HEK293 (cell line): Measurements from ENCODE around the gene SMYD2.

Experiments used
- CTCF ChIA-PET: fragments of 350-600 bp; formaldehyde crosslinking; extraction: SDS; loops from one replicate; lab custom pipeline; 2021; ENCODE audit warnings: antibody characterized with exemption; lab: Yijun Ruan, JAX
- POLR2A ChIA-PET: fragments of 300-600 bp; formaldehyde crosslinking; extraction: SDS; loops from one replicate; lab custom pipeline; 2020; ENCODE audit warnings: antibody characterized with exemption, inconsistent platforms; lab: Yijun Ruan, JAX
- H3K27ac ChIP-seq: fragments of 200-500 bp; sonication (Bioruptor generic); 2 replicates; pipeline ENCODE4 v1.5.1; 2014; ENCODE audit warnings: low read depth, low read length, control low read depth, inconsistent platforms; ENCODE audit errors: extremely low read depth
- H3K36me3 ChIP-seq, 2 experiments: fragments of 200-500 bp in 1 of 2; sonication (Bioruptor generic) in 1 of 2; 1 replicate in 1 of 2; 2 replicates in 1 of 2; pipeline ENCODE4 v1.5.1; 2014 to 2017; ENCODE audit warnings: inconsistent platforms in 2 of 2, low read length in 2 of 2; ENCODE audit not compliant: control insufficient read depth in 2 of 2, insufficient read depth in 1 of 2
- H3K4me1 ChIP-seq: fragments of 200-500 bp; sonication (Bioruptor generic); 2 replicates; pipeline ENCODE4 v1.5.1; 2014; ENCODE audit warnings: mild to moderate bottlenecking, low read length, inconsistent platforms; ENCODE audit not compliant: control insufficient read depth, insufficient read depth
- H3K4me3 ChIP-seq: 2 replicates; pipeline ENCODE4 v1.5.1; 2011; ENCODE audit warnings: low read depth, mild to moderate bottlenecking, control low read depth, low read length, moderate library complexity
- H3K9me3 ChIP-seq: fragments of 200-500 bp; sonication (Bioruptor generic); 2 replicates; pipeline ENCODE4 v1.5.1; 2014; ENCODE audit warnings: low read depth, low read length, inconsistent platforms; ENCODE audit not compliant: control insufficient read depth, insufficient read depth
- KLF16 ChIP-seq: fragments of 450-650 bp; formaldehyde crosslinking; IDR thresholded peaks from 2 replicates; pipeline ENCODE4 v1.5.1; 2017; ENCODE audit warnings: missing biosample characterization, missing genetic modification characterization
- KLF7 ChIP-seq: fragments of 450-650 bp; formaldehyde crosslinking; IDR thresholded peaks from 2 replicates; pipeline ENCODE4 v1.5.1; 2016; ENCODE audit warnings: missing biosample characterization, missing genetic modification characterization, borderline replicate concordance
- PRDM1 ChIP-seq: fragments of 450-650 bp; formaldehyde crosslinking; IDR thresholded peaks from 2 replicates; pipeline ENCODE4; 2016; ENCODE audit warnings: missing biosample characterization, missing genetic modification characterization
- SCRT2 ChIP-seq: fragments of 450-650 bp; formaldehyde crosslinking; IDR thresholded peaks from 2 replicates; pipeline ENCODE4 v1.5.1; 2016; ENCODE audit warnings: missing biosample characterization, missing genetic modification characterization
- SP7 ChIP-seq: fragments of 450-650 bp; formaldehyde crosslinking; IDR thresholded peaks from 2 replicates; pipeline ENCODE4 v1.5.1; 2016; ENCODE audit warnings: missing biosample characterization, missing genetic modification characterization
- ZBTB8A ChIP-seq: fragments of 450-650 bp; formaldehyde crosslinking; IDR thresholded peaks from 2 replicates; pipeline ENCODE4 v1.5.1; 2016; ENCODE audit warnings: missing biosample characterization, missing genetic modification characterization
- ZFP37 ChIP-seq: fragments of 450-650 bp; formaldehyde crosslinking; IDR thresholded peaks from 2 replicates; pipeline ENCODE4 v1.5.1; 2016; ENCODE audit warnings: missing biosample characterization, missing genetic modification characterization
- ZNF114 ChIP-seq: fragments of 450-650 bp; formaldehyde crosslinking; IDR thresholded peaks from 2 replicates; pipeline ENCODE4 v1.5.0; 2017; ENCODE audit warnings: missing biosample characterization, missing genetic modification characterization
- ZNF18 ChIP-seq: fragments of 450-650 bp; formaldehyde crosslinking; IDR thresholded peaks from 2 replicates; pipeline ENCODE4 v1.5.1; 2016; ENCODE audit warnings: missing biosample characterization, missing genetic modification characterization
- ZNF202 ChIP-seq: fragments of 450-650 bp; formaldehyde crosslinking; IDR thresholded peaks from 2 replicates; pipeline ENCODE4 v1.5.1; 2016; ENCODE audit warnings: missing biosample characterization, missing genetic modification characterization, borderline replicate concordance
- ZNF24 ChIP-seq: fragments of 450-650 bp; formaldehyde crosslinking; IDR thresholded peaks from 2 replicates; pipeline ENCODE4 v1.5.1; 2016; ENCODE audit warnings: missing biosample characterization, missing genetic modification characterization
- ZNF426 ChIP-seq: fragments of 450-650 bp; formaldehyde crosslinking; IDR thresholded peaks from 2 replicates; pipeline ENCODE4 v1.5.1; 2017; ENCODE audit warnings: missing biosample characterization, missing genetic modification characterization, mild to moderate bottlenecking, inconsistent platforms, moderate library complexity
- ZNF654 ChIP-seq: fragments of 450-650 bp; formaldehyde crosslinking; IDR thresholded peaks from 2 replicates; pipeline ENCODE4 v1.5.1; 2016; ENCODE audit warnings: low read depth, missing biosample characterization, missing genetic modification characterization
- ZNF658 ChIP-seq: fragments of 450-650 bp; formaldehyde crosslinking; IDR thresholded peaks from 2 replicates; pipeline ENCODE4; 2016; ENCODE audit warnings: missing biosample characterization, missing genetic modification characterization
- ZNF768 ChIP-seq: fragments of 450-650 bp; formaldehyde crosslinking; IDR thresholded peaks from 2 replicates; pipeline ENCODE4 v1.5.1; 2018; ENCODE audit warnings: missing biosample characterization, mild to moderate bottlenecking, missing genetic modification characterization
- TF ChIP-seq, protein P1 (sequence below): fragments of 450-650 bp; formaldehyde crosslinking; IDR thresholded peaks from 2 replicates; pipeline ENCODE4 v1.5.1; 2016; ENCODE audit warnings: missing biosample characterization, missing genetic modification characterization
- TF ChIP-seq, protein P2 (sequence below): fragments of 450-650 bp; formaldehyde crosslinking; conservative IDR thresholded peaks from 2 replicates; pipeline ENCODE4 v1.5.1; 2016; ENCODE audit warnings: low read depth, missing biosample characterization, missing genetic modification characterization
- TF ChIP-seq, protein P3 (sequence below): fragments of 450-650 bp; formaldehyde crosslinking; IDR thresholded peaks from 2 replicates; pipeline ENCODE4 v1.5.1; 2016; ENCODE audit warnings: missing biosample characterization, missing genetic modification characterization
- TF ChIP-seq, protein P4 (sequence below): fragments of 450-650 bp; formaldehyde crosslinking; IDR thresholded peaks from 2 replicates; pipeline ENCODE4 v1.5.1; 2016; ENCODE audit warnings: missing biosample characterization, missing genetic modification characterization

The SMYD2 gene

DNA sequence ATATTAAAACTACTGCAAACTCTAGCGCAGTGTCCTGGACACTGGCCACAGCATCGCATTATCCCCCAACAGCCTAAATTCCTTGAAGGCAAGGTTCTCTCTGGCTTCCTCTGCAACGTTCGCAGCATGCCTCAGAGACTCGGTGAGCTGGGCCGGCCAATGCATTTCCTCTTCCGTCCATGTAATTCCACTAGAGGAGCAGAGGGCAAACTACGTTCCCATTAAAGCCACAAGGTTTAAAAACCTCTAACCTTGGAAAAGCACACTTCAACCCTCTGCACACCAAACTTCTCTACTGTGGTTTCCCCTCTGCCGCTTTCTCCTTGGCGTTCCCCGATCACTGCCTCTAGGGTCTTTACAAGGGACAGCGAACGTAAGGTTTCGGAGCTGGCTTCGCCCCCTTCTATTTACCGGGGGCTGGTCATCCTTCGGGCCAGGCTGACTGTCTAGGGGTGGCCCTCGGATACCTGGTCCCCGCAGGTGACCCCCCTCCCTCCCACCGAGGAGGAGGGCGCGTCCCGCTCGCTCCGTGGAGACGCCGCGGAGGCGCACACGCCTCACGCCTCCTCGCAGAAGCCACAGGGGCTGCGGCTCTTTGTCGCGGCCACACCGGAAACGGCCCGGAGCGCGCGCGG is 456 bp upstream of the SMYD2 start (continued):
- TF ChIP-seq KLF16 (0 out of 2 replicates have a peak, but pooled peaks have one; percentile 15), ZFP37 (tag by site-specific recombination) (no peak), SP7 (tag by site-specific recombination) (peak; percentile 22)
- TF ChIP-seq, protein P1, sequence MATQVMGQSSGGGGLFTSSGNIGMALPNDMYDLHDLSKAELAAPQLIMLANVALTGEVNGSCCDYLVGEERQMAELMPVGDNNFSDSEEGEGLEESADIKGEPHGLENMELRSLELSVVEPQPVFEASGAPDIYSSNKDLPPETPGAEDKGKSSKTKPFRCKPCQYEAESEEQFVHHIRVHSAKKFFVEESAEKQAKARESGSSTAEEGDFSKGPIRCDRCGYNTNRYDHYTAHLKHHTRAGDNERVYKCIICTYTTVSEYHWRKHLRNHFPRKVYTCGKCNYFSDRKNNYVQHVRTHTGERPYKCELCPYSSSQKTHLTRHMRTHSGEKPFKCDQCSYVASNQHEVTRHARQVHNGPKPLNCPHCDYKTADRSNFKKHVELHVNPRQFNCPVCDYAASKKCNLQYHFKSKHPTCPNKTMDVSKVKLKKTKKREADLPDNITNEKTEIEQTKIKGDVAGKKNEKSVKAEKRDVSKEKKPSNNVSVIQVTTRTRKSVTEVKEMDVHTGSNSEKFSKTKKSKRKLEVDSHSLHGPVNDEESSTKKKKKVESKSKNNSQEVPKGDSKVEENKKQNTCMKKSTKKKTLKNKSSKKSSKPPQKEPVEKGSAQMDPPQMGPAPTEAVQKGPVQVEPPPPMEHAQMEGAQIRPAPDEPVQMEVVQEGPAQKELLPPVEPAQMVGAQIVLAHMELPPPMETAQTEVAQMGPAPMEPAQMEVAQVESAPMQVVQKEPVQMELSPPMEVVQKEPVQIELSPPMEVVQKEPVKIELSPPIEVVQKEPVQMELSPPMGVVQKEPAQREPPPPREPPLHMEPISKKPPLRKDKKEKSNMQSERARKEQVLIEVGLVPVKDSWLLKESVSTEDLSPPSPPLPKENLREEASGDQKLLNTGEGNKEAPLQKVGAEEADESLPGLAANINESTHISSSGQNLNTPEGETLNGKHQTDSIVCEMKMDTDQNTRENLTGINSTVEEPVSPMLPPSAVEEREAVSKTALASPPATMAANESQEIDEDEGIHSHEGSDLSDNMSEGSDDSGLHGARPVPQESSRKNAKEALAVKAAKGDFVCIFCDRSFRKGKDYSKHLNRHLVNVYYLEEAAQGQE (tag by site-specific recombination) = no peak; the same call in 1 of the 2 replicates
- TF ChIP-seq, protein P2, sequence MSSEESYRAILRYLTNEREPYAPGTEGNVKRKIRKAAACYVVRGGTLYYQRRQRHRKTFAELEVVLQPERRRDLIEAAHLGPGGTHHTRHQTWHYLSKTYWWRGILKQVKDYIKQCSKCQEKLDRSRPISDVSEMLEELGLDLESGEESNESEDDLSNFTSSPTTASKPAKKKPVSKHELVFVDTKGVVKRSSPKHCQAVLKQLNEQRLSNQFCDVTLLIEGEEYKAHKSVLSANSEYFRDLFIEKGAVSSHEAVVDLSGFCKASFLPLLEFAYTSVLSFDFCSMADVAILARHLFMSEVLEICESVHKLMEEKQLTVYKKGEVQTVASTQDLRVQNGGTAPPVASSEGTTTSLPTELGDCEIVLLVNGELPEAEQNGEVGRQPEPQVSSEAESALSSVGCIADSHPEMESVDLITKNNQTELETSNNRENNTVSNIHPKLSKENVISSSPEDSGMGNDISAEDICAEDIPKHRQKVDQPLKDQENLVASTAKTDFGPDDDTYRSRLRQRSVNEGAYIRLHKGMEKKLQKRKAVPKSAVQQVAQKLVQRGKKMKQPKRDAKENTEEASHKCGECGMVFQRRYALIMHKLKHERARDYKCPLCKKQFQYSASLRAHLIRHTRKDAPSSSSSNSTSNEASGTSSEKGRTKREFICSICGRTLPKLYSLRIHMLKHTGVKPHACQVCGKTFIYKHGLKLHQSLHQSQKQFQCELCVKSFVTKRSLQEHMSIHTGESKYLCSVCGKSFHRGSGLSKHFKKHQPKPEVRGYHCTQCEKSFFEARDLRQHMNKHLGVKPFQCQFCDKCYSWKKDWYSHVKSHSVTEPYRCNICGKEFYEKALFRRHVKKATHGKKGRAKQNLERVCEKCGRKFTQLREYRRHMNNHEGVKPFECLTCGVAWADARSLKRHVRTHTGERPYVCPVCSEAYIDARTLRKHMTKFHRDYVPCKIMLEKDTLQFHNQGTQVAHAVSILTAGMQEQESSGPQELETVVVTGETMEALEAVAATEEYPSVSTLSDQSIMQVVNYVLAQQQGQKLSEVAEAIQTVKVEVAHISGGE (tag by site-specific recombination) = peak; percentile 45; the same call in 1 of the 2 replicates

DNA sequence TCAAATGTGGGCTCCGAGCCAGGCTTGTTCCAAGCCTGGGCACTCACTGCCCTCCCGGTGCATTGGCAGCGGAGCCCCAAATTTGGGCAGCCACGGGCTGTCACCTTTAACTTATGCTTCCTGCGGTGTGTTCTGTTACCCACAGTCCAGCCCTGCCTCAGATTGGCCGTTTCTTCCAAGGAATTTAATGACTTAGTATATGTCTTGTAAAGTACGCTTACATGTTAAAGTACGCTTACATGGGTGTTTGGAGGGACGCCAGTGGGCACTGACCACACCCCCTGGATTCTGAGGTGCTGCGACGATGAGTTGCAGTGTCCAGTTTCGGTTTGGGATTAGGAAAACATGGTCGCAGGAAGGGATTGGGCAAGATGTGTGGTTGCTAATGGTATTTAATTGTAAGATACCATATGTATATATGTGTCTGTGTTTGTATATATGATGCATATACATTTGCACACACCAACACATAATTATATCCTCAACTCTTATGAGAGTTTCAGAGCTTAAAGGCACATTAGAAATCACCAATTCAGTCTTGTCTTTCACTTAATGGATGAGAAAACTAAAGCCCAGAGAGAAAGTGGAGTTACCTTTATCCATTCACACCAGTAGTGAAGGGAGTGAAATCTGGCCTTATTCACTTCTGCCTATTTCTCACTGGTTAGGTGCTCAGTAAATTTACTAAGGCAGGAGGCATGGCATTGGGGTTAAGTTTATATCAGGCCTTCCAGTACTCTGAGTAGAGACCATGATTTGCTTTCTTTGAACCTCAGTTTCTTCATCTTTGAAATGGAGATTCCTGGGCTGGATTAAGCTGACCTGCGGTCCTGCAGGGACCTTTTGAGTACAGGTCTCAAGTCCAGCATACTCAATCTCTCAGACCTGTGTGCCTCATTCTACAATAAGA is 1.0 kb downstream of the SMYD2 start:
- peak overlapping the region; percentile 67; the same call in 1 of the 2 replicates for H3K27ac ChIP-seq
- POLR2A ChIA-PET = no interaction called here
- no peaks in the 10 kb centered on the region for H3K9me3 ChIP-seq
- H3K4me1 ChIP-seq = peaks cover 12% of the 10 kb centered on the region
- H3K36me3 ChIP-seq = no peaks in the 10 kb centered on the region; a peak in 1 of 3 replicates
- peak overlapping the region; percentile 77 for H3K4me3 ChIP-seq
- CTCF ChIA-PET = interaction anchor here (0.6 to 1.6 kb wide), 2 partner anchors 20 to 292 kb away, joined by 5 read pairs; no protein-coding TSS in a partner anchor
- TF ChIP-seq, protein P3, sequence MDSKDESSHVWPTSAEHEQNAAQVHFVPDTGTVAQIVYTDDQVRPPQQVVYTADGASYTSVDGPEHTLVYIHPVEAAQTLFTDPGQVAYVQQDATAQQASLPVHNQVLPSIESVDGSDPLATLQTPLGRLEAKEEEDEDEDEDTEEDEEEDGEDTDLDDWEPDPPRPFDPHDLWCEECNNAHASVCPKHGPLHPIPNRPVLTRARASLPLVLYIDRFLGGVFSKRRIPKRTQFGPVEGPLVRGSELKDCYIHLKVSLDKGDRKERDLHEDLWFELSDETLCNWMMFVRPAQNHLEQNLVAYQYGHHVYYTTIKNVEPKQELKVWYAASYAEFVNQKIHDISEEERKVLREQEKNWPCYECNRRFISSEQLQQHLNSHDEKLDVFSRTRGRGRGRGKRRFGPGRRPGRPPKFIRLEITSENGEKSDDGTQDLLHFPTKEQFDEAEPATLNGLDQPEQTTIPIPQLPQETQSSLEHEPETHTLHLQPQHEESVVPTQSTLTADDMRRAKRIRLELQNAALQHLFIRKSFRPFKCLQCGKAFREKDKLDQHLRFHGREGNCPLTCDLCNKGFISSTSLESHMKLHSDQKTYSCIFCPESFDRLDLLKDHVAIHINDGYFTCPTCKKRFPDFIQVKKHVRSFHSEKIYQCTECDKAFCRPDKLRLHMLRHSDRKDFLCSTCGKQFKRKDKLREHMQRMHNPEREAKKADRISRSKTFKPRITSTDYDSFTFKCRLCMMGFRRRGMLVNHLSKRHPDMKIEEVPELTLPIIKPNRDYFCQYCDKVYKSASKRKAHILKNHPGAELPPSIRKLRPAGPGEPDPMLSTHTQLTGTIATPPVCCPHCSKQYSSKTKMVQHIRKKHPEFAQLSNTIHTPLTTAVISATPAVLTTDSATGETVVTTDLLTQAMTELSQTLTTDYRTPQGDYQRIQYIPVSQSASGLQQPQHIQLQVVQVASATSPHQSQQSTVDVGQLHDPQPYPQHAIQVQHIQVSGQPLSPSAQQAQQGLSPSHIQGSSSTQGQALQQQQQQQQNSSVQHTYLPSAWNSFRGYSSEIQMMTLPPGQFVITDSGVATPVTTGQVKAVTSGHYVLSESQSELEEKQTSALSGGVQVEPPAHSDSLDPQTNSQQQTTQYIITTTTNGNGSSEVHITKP = peak; percentile 70
- TF ChIP-seq, protein P4, sequence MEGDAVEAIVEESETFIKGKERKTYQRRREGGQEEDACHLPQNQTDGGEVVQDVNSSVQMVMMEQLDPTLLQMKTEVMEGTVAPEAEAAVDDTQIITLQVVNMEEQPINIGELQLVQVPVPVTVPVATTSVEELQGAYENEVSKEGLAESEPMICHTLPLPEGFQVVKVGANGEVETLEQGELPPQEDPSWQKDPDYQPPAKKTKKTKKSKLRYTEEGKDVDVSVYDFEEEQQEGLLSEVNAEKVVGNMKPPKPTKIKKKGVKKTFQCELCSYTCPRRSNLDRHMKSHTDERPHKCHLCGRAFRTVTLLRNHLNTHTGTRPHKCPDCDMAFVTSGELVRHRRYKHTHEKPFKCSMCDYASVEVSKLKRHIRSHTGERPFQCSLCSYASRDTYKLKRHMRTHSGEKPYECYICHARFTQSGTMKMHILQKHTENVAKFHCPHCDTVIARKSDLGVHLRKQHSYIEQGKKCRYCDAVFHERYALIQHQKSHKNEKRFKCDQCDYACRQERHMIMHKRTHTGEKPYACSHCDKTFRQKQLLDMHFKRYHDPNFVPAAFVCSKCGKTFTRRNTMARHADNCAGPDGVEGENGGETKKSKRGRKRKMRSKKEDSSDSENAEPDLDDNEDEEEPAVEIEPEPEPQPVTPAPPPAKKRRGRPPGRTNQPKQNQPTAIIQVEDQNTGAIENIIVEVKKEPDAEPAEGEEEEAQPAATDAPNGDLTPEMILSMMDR (tag by site-specific recombination) = no peak
- TF ChIP-seq KLF7 (tag by site-specific recombination) (no peak; the same call in 1 of the 2 replicates), ZNF658 (no peak), ZNF114 (tag by site-specific recombination) (no peak), ZNF426 (no peak), ZBTB8A (tag by site-specific recombination) (peak; percentile 69), ZNF654 (tag by site-specific recombination) (no peak), ZNF18 (tag by site-specific recombination) (0 out of 2 replicates have a peak, but pooled peaks have one; percentile 41), ZNF768 (no peak), ZNF202 (tag by site-specific recombination) (no peak), SP7 (tag by site-specific recombination) (peak; percentile 16; the same call in 1 of the 2 replicates), PRDM1 (tag by site-specific recombination) (peak; percentile 97), SCRT2 (tag by site-specific recombination) (no peak), ZNF24 (no peak)
